ENCODE measurements around the gene CNP. TPM values are rescaled to one million over a fixed set of nuclear protein-coding genes. Genes with fewer than 3 reads are reported as not detected.
"Not testable (repeated sequence)": the region's sequence is repeated elsewhere in the genome, so short reads cannot be mapped to it uniquely, and the experiment has no call there.

CNP gene
- total RNA-seq, result 45.2 TPM

DNA sequence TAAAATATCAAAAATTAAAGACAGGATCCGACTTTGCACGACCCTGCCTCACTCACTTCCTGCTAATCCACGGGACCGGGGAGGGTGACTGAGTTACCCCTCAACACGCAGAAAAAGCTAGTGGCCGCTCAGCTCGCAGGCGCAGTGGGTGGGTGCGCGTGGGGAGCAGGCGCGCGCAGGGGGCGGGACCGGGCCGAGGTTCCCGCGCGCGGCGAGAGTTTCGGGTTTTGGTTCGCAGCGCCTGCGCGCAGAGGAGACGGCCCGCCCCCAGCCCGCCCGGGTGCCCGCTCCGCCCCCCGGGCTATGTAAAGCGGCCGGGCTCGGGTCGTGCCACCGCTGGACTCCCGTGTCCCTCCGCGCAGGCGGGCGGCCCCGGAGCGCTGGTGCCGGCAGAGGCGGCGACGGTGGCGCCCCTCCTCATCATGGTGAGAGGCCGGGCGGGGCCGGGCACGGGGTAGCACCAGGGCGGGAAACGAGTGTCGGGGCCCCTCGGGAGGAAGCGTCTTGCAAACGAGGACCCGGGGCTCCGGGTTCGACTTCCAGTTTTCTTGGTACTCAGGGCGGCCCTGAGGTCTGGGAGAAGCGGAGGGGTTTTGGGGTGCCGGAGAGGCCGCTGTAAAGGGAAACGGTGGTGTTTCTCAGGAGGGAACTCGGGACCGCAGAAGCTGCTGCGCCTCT lies at the start of gene CNP:
TSS of gene CNP (plus strand) at position 333 of the 678 bp plus-strand sequence. CDS start at position 423, 90 bp downstream.
- DNase-seq, result peak; percentile 95

DNA sequence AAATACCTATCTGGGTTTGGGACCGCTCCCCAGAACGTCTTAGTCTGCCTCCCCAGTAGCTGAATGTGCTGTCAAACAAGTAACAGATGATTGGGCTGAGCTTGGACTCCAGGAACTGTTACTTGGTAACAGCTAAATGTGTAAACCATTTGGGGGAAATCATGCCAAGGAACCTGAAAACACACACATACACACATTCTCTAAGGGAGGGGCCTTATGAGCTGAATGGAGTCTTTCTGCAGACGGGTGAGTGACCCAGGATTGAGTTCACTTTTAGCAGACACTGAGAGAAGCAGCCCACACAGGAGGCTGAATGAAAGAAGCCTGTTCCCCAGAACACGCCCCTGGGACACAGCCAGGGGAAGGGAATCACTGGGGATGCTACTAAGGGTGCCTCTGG lies 49.4 kb upstream of the CNP start:
- peak; percentile 84 for DNase-seq

DNA sequence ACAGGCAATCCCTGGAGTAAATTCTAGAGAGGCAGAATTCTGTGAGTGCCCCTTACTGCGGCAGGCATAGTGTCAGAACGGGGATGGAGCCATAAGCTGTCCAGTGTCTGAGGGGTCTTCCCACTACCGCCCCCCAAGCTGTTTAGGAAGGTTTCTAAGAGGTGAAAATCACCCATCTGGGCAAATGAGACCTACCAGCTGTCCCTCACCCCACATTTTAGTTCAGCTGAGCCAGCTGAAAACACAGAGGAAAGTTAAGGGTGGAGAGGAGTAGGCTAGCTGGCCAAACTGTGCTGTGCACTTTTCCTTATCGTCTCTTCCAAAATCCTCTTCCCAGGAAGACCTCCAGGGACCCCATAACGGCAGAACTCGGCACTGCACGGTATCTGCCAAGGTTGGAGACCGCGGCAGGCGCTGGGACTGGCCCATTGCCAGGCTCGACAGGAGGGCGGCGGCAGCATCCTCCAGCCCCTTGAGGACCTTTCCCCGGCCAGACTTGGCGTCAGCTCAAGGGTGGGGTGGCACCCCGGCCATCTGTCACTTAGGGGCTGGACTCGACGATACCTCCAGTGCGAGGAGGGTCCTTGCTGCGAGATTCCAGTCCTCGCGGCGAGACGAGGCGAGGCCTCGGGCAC lies 48.8 kb upstream of the CNP start:
- DNase-seq, result peak; percentile 81

DNA sequence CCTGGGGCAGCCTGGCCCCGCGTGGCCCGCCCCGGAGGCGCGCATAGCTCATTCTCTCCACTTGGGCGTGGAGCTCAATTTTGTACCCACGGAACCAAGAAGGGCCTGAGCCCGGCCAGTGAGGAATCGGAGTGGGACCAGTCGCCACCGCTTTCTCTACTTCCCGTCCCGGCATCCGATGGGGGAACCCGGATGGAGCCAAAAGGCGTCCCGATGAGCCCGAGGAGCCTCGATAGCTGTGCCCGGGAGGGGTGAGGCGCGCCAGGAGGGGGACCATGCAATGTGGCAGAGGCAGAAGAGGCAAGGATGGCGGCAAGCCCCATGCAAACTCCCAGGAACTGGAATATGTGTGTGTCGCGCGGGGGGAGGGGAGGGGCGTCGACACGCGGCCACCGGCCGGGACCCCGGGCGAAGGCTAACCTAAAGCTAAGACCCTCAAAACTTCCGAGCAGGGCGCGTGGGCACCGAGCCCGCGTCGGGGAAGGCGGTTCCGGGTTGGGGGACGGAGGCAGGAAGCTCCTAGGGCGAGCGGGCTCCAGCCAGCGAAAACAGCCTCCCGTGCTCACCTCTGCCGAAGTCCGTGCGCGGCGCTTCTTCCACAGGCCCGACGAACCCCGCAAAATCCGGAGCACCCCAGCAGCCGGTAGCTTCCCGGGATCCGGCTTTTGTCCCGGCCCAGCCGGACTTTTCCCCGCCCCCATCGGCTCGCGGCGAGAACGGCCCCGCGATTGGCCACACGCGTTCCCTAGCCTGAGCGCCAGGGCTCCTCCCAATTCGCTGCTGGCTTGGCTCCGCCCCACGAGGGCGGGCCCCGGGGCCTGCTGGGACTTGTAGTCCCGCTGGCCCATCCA lies 48.1 kb upstream of the CNP start, which contains the start of gene ACLY:
TSS of gene ACLY (minus strand) at position 638 of the 851 bp plus-strand sequence. CDS start 5,078 bp downstream, outside the sequence.
- DNase-seq, result peak; percentile 98

DNA sequence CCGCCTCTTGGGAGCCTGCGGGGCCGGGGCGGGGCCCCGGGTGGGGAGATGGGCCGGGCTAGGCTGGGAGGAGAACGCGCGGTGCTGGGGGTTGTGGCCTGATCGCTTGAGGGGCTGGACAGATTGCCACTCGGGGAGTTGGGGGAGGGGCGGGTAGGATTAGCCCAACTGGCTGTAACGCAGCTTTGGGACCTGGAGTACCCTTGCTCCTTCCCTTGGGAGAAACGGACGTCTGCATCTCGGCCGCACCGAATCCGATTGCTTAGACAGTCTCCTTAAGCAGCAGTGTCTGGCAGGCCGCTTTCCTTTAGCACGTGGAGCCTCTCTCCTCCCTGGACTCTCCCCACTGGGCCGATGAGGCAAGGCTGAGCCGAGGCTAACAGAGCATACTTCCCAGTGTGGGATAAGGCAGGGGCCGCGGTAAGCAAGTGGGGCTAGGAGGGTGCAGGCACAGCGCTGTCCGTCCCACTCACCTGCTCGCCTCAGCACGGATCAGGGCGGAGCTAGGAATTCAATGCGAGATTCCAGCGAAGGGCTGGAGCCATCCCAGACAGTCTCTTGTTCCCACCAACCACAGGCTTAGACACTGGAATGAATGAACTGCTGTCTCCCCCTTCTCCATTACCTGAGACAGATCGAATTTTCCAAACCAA lies 47.3 kb upstream of the CNP start:
- DNase-seq, result no peak

DNA sequence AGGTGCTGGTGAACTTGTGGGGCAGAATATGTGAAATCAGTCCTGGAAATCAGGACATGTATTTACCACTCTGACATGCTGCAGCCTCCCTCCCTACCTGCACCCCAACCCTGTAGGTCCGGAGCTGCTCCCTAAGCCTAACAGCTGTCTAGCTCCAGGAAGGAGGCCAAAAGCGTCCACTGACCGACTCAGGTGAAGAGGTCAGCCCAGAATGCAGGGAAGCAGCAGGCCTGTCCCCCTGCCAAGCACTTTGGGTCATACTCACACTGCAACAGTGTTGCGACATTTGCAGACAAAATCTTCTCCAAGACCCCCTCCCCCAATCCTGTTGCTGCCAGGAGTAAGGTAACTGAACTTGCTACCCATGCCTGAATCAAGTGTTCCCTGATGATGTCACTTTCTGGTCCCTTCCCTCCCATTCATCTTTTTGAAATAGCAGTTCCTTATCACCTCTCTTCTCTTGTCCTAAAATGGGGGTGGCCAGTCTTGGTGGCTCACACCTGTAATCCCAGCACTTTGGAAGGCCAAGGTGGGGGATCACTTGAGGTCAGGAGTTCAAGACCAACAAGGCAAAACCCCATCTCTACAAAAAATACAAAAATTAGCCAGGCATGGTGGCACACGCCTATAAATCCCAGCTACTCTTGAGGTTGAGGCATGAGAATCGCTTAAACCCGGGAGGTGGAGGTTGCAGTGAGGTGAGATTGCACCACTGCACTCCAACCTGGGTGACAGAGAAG lies 46.6 kb upstream of the CNP start:
- DNase-seq, result no peak

DNA sequence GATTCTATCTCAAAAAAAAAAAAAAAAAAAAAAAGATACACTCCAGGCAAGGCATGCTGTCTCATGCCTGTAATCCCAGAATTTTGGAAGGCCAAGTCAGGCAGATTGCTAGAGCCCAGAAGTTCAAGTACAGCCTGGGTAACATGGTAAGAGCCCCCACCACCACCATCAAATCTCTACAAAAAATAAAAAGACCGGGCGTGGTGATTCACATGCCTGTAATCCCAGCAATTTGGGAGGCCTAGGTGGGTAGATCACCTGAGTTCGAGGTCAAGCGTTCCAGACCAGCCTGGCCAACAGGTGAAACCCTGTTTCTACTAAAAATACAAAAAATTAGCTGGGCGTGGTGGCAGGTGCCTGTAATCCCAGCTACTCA lies 46.0 kb upstream of the CNP start:
- DNase-seq, result no peak

DNA sequence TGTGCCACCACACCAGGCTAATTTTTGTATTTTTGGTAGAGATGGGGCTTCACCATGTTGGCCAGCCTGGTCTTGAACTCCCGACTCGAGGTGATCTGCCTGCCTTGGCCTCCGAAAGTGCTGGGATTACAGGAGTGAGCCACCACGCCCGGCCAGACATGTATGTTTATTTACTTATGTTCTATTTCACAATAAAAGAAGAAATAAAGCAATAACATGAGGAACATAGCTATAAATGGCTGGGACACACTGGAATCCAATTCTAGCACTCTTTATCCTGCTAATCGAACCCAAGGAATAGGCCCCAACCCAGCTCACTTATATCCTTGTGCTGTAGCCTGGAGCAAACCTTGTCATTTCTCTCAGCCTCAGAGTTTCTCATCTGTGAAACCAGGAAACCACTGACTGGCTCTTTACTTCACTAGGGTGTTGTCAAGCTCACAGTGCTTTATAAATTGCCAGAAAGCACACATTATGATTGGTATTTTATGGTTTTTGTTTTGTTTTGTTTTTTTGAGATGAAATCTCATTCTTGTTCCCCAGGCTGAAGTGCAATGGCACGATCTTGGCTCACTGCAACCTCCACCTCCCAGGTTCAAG lies 40.5 kb upstream of the CNP start:
- no peak for DNase-seq

DNA sequence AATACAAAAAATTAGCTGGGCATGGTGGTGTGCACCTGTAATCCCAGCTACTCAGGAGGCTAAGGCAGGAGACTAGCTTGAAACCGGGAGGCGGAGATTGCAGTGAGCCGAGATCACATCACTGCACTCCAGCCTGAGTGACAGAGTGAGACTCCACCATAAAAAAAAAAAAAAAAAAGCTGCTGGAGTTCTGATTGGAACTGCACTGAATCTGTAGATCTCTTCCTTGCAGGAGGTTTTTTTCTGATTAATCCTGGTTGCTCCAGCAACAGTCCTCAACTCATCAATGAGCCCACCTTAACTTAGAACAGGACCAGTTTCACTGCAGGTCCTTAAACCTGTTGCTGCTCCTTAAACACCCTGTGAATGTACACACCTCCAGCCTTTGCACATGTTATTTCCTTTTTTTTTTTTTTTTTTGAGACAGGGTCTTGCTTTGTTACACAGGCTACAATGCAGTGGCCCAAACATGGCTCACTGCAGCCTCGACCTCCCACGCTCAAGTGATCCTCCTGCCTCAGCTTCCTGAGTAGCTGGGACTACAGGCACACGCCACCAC lies 37.8 kb upstream of the CNP start:
- DNase-seq, result no peak

DNA sequence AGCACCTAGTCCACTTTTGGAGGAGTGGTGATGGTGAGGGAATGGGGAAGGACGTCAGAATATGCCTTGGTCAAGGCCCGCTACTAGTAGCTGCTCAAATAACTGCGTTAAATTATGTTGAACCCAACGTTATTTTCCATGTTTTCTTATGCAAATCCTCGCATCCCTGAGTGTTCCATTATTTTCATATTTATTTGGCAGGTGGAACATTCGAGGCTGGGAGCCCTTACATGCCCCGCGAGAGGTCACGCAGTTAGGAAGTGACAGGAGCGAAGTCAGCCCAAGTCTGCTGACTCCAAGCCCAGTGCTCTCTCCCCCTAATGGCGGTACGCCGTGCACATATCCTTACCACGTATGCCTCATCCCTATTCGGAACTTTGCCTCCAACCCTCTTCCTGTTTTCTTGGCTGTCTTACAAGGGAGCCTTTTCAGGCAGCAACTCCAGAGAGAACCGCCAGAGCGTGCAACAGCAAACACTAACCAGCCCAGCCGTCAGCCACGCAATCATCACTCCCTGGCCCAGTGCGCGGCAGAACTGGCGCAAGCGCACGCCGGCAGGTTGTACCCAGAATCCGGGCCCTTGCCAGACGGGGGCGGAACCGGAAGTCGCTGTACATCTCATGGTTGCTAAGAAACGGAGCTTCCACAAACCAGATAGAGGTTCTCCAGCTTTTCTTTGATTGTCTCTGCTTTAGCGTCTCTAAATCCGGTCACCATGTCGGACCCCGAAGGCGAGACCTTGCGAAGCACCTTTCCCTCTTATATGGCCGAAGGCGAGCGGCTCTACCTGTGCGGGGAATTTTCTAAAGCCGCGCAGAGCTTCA lies 36.4 kb upstream of the CNP start, which contains the start of gene ODAD4:
TSS of gene ODAD4 (plus strand) at position 609 of the 824 bp plus-strand sequence. CDS start at position 716, 107 bp downstream.
- DNase-seq, result peak; percentile 98

DNA sequence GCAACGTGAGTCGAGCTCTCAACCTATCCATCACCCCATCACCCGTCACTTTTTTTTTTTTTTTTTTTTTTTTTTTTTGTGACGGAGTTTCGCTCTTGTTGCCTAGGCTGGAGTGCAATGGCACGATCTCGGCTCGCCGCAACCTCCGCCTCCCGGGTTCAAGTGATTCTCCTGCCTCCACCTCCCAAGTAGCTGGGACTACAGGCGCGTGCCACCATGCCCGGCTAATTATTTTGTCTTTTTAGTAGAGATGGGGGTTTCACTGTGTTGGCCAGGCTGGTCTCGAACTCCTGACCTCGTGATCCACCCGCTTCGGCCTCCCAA lies 35.8 kb upstream of the CNP start:
- not testable (repeated sequence) for DNase-seq

DNA sequence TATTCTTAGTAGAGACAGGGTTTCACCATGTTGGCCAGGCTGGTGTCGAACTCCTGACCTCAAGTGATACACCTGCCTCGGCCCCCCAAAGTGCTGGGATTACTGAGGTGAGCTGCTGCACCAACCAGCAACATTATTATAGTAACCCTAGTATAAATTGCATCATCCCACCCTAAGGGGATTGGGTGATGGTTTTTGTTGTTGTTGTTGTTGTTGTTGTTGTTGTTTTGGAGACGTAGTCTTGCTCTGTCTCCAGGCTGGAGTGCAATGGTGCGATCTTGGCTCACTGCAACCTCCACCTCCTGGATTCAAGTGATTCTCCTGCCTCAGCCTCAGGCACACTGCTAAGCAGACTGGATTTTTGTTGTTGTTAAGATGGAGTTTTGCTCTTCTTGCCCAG lies 34.9 kb upstream of the CNP start:
- not testable (repeated sequence) for DNase-seq

DNA sequence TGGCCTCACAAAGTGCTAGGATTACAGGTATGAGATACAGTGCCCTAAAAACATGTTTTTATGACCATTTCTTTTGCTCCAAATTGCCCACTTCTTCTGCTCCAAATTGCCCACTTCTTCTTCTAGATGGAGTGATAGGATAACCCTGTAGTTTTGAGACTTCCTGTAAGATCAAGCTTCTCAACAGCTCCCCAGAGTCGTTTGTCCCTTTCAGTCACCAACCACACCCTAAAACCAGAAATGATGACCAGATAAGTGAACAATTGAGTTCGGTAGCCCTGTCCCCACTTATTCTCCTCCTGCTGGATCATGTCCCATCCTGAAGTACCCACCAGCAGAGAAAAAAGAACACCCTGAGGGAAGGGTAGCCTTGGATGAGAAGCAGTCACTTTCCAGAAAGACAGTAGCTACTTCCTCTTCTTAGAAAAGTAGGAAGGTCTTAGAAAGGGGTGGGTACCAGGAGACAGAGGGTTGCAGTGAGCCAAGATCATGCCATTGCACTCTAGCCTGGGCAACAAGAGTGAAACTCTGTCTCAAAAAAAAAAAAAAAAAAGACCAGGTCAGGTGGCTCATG lies 33.7 kb upstream of the CNP start:
- no peak for DNase-seq

DNA sequence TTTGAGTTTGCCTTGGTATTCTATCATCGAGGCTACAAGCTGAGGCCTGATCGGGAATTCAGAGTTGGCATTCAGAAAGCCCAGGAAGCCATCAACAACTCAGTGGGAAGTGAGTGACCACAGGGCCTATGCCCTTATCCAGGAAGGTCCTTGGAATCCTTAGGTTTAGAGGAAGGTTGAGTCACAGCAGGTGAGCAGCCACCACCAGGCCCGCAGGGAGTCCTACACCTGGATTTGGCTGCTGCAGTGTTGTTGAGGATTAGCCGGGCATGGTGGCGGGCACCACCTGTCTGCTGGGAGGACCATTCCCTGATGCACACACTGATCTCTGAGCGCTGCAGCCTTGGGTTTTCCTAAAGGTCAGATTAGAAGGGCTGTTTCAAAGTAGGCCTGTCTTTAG lies 31.0 kb upstream of the CNP start:
- DNase-seq, result no peak

DNA sequence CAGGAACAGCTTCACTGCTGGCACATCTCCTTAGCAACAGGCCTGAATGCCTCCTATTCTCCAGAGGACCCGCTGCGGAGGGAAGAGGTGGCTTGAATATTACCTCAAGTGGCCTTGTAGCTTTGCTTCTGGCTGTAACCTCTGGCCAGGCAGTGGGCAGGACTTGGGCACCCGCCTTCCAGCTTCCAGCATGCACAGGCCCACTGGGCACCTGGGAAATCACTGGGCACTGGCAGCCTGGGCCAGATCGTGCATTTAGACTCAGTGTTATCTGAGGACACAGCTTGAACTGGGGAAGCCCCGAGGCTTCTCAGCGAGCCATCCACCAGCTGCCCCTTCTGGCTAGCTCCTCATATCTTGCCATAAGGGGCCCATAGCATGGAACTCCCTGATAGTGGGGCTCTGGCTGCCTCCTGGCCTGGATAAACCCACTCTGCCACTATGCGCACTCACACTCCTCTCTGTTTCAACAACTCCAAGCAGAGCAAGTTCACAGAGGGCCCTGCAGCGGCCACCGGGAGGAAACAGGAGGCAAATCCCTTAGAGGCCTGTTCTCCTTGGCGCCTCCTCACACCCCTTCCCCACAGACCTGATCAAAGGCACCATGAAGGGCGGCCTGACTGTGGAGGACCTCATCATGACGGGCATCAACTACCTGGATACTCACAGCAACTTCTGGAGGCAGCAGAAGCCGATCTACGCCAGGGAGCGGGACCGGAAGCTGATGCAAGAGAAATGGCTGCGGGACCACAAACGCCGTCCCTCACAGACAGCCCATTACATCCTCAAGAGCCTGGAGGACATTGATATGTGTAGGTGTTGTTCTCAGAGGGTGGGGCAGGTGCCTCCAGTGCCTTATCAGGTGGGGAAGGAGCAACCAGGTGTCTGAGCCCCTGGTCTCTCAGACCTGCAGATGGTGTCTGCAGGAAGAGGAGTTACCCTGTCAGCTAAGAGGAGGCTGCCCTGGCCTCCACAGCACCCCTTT lies 28.3 kb upstream of the CNP start:
- DNase-seq, result no peak

DNA sequence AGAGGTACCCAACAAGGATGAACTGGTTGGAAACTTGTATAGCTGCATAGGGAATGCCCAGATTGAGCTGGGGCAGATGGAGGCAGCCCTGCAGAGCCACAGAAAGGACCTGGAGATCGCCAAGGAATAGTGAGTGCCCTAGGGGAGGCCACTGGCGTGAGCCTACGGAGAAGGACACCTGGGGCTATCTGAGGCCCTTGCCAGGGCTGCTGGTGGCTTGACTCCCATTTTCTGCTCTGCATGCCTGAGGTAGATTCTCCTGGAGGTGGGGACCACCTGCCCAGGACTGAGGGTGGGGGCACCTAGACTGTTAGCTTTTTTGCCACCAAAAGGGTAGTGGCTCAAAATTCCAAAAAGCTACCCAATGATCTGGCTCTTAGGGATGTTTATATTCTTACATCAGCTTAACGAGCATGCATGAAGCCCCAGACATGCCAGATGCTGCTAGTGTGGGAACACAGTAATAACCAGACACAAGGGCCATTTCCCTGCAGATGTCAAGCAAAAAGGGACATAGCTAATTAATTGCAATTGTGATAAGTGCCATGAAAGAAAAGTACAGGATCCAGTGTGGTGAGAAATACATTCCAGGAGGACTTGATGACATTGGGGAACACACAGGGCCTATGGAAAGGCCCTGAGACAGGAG lies 27.4 kb upstream of the CNP start:
- no peak for DNase-seq

DNA sequence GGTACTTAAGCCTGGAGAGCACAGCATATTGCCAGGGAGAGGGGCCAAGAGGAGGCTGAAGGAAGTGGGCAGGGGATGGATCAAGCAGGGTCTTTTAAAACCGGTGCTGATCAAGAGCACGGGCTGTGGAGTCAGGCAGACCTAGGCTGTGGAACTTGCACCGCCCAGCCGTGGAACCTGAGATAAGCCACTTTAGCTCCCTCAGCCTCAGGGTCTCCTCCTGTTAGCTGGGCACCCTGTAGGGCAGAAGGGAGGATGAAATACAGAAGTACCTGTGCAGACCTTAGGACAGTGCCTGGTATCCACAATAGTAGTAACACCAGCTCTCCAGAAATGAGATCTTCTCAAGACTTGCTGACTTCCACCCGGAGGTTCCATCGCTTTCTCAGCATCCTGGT lies 26.9 kb upstream of the CNP start:
- DNase-seq, result no peak

DNA sequence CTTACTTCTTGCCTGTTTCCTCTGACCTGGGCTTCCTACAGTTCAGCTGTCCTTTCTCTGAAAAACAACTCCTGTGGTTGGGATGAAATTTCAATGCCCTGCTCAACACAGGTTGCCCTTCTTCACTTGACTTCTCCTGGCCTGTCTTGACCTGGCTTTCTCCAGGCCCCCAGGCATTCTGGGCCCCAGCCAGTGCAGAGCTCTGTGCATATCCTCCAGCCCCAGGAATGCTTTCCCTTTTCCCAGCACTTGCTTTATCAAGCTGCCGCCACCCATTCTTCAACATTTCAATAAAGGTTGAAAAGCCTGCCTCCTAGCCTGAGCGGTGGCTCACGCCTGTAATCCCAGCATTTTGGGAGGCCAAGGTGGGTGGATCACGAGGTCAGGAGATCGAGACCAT lies 25.4 kb upstream of the CNP start:
- DNase-seq, result no peak

Measured in tongue (tissue), 2 donors.